DMS 273 (cell line): Measurements from ENCODE around the gene CCT8.
"Not testable (repeated sequence)": the region's sequence is repeated elsewhere in the genome, so short reads cannot be mapped to it uniquely, and the experiment has no call there.

ENCODE experiments used
- DNase-seq: peaks from one replicate; lab custom pipeline; 2025; ENCODE audit not compliant: unreplicated experiment; lab: John Stamatoyannopoulos, UW

The CCT8 gene

DNA sequence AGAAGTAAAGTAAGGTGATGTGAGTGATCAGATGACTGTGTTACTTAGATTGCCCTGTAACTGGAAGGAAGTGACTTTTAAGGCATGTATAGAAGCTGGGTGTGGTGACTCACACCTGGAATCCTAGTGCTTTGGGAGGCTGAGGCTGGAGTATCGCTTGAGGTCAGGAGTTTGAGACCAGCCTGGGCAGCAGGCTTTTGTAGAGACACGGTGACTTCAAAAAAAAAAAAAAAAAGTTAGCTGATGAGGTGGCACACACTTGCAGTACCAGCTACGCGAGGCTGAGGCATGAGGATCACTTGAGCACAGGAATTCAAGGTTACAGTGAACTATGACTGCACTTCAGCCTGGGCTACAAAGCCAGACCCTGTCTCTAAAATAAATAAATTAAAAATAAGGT is 51.3 kb downstream of the CCT8 start:
- DNase-seq = no peak

DNA sequence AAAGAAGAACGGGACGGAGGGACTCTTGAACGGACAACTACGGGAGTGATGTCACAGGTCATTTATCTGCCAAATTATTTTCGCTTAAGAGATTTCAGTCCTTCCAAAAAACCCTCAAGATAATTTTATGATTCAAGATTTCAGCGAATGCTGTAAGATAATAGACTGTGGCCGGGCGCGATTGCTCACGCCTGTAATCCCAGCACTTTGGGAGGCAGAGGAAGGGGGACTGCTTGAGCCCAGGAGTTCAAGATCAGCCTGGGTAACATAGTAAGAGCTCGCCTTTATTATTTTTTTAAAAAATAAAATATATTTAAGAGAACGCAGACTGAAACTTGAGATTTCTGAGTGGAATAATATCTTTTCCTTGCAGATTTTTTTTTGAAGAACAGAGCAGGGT is 54.9 kb downstream of the CCT8 start:
- DNase-seq = peak; percentile 40

DNA sequence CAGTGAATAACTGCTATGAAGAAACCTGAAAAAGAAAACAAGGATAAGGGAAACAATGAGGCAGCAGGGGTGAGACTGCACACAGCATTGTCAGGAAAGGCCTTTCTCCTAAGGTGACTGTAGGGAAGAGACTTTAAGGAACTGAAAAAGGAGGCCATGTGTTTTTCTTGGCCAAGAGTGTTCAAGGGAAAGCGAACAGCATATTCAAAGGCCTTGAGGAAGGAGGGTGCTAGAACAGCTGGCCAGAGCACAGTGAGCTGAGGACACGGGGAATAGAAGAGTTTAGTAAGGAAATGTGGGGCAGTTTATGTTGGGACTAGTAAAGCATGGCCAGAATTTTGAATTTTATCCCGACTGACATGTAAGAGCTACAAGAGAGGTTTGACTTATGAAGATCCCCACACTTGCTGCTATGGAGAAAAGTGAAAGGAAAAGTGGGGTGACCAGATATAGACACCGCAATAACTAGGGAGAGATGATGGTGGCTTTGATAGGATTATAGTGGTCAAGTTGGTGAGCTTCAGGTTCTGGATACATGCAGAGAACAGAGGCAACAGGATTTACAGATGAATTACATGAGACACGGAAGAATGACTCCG is 55.7 kb downstream of the CCT8 start:
- no peak for DNase-seq

DNA sequence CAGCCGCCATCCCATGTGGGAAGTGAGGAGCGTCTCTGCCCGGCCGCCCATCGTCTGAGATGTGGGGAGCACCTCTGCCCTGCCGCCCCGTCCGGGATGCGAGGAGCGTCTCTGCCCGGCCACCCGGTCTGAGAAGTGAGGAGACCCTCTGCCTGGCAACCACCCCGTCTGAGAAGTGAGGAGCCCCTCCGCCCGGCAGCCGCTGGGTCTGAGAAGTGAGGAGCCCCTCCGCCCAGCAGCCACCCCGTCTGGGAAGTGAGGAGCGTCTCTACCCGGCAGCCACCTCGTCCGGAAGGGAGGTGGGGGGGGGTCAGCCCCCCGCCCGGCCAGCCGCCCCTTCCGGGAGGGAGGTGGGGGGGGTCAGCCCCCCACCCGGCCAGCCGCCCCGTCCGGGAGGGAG is 62.2 kb downstream of the CCT8 start:
- not testable (repeated sequence) for DNase-seq

DNA sequence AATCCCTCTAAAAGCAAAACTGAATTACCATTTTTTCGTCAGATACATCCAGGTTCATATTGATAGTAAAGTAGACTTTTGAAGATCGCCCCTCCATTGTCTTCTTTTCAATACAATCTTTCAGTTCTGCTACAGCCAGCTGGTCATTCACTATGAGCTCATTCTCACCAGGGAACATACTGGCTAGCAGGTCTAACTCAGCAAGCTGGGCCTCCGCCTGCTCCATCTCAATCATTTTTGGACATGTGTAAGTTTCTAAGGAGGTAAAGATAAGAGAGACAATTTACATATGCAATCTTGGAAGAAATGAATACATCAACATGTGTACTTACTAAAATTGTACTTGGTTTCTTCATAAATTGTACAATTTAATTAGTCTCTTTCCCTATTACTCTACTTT is 65.1 kb downstream of the CCT8 start:
- no peak for DNase-seq

DNA sequence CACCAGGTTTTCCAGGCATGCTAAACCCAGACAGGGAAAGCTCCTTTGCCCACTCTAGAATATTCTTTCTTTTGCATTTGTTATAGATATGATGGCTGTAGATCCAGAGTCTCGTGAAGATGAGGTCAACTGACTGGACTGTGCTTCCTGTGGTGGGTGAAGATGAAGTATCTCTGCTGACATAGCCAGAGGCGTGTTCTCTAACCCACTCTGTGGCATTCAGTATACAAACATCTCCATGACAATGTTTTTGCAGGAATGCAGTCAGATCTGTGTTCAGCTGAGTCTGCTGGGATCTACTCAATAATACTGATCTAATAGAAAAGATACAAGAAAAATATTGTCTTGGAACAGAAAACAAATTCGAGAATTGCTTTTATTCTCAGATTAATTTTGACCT is 65.6 kb downstream of the CCT8 start:
- no peak for DNase-seq

DNA sequence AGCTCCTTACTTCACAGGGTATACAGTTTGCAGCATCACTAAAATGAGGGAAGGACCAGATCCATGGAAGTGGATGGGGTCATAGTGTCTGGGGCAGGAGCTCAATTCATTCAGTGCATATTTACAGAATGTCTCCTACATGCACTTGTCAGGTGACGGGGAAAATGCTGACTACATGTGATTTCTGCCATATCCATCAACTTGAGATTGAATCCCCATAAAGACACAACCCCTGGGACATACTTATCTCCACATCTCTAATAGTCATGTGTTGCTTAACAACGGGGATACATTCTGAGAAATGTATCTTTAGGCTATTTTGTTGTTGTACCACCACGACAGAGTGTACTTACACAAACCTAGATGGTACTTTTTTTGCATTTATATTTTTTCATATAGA is 66.3 kb downstream of the CCT8 start:
- DNase-seq = no peak
